H1 (cell line): ENCODE results near the gene RND2.

Experiments used
- NRF1 ChIP-seq: IDR thresholded peaks from 2 replicates; pipeline ENCODE4 v1.6.1; 2011; ENCODE audit warnings: mild to moderate bottlenecking, low read depth, low read length, improper control_type of control experiment
- POLR2A ChIP-seq, 2 experiments: IDR thresholded peaks; 1 replicate in 1 of 2; 2 replicates in 1 of 2; pipeline ENCODE4 v1.6.1; 2011; ENCODE audit warnings: low read depth in 2 of 2, low read length in 2 of 2, mild to moderate bottlenecking in 2 of 2; ENCODE audit errors: control extremely low read depth in 1 of 2
- POLR2AphosphoS5 ChIP-seq: IDR thresholded peaks from 2 replicates; pipeline ENCODE4 v1.6.1; 2011; ENCODE audit warnings: low read depth, low read length
- RBBP5 ChIP-seq: IDR thresholded peaks from 2 replicates; pipeline ENCODE4 v1.7.1; 2012; ENCODE audit warnings: low read depth, mild to moderate bottlenecking, inconsistent platforms, low read length, moderate library complexity, borderline replicate concordance
- YY1 ChIP-seq: IDR thresholded peaks from 2 replicates; pipeline ENCODE4 v1.6.1; 2011; ENCODE audit warnings: low read depth, mild to moderate bottlenecking, low read length
- ZNF274 ChIP-seq: IDR thresholded peaks from 2 replicates; pipeline ENCODE4 v1.7.0; 2012; ENCODE audit warnings: low read length, borderline replicate concordance; ENCODE audit errors: extremely low read depth
- TF ChIP-seq, protein P1 (sequence below), 3 experiments: IDR thresholded peaks; 1 replicate in 2 of 3; 2 replicates in 1 of 3; pipeline versions ENCODE4 v1.5.1 to v1.6.1; 2011; ENCODE audit warnings: low read length in 3 of 3, mild to moderate bottlenecking in 3 of 3, inconsistent platforms in 2 of 3, low read depth in 1 of 3, moderate library complexity in 1 of 3; ENCODE audit not compliant: insufficient read depth in 1 of 3; ENCODE audit errors: control extremely low read depth in 1 of 3

DNA sequence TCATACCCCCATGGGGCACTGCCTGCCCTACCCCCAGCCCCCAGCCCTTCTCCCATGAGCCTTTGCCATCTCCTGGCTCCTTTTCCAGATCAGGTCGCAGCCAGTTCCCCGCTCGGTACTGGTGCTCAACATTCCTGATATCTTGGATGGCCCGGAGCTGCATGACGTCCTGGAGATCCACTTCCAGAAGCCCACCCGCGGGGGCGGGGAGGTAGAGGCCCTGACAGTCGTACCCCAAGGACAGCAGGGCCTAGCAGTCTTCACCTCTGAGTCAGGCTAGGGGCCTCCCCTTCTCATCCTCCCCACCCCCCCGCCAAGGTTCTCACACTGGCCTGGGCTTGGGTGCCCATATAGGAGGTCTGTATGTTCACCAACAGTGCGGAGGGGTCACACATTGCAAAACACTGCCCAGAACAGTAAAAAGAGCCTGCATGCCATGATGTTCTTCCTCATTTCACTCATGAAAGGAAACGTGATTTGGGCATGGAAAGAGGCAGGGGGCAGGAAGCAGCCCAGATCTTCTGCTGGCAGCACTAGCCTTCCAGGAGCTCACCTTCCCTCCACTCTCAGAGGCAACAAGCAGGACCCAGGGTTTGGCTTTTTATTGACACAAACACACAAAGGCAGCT lies 10.9 kb upstream of the RND2 start:
- TF ChIP-seq NRF1 = no peak
- no peak for TF ChIP-seq YY1
- TF ChIP-seq ZNF274 = no peak
- no peak for TF ChIP-seq RBBP5
- TF ChIP-seq POLR2AphosphoS5 = no peak
- TF ChIP-seq POLR2A (IDR thresholded peaks at IDR 0.05; ENCODE audit: control extremely low read depth in 1 of 2, low read depth in 2 of 2, low read length in 2 of 2) = no peak
- TF ChIP-seq, protein P1, sequence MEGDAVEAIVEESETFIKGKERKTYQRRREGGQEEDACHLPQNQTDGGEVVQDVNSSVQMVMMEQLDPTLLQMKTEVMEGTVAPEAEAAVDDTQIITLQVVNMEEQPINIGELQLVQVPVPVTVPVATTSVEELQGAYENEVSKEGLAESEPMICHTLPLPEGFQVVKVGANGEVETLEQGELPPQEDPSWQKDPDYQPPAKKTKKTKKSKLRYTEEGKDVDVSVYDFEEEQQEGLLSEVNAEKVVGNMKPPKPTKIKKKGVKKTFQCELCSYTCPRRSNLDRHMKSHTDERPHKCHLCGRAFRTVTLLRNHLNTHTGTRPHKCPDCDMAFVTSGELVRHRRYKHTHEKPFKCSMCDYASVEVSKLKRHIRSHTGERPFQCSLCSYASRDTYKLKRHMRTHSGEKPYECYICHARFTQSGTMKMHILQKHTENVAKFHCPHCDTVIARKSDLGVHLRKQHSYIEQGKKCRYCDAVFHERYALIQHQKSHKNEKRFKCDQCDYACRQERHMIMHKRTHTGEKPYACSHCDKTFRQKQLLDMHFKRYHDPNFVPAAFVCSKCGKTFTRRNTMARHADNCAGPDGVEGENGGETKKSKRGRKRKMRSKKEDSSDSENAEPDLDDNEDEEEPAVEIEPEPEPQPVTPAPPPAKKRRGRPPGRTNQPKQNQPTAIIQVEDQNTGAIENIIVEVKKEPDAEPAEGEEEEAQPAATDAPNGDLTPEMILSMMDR (IDR thresholded peaks at IDR 0.05; ENCODE audit: control extremely low read depth in 1 of 3, insufficient read depth in 1 of 3, low read depth in 1 of 3, low read length in 3 of 3) = no peak
